GM23338 (cell line): ENCODE results near the gene FAM81A. TPM values are rescaled to one million over a fixed set of nuclear protein-coding genes. Genes with fewer than 3 reads are reported as not detected.

Source experiments
- ATAC-seq: fragments of 200-7000 bp; cut with Tn5 transposase; 3 replicates; pipeline ENCODE4 v1.9.1; 2020
- DNase-seq: peaks from one replicate; pipeline ENCODE4 v3.0.0-alpha.2; 2015; ENCODE audit warnings: low spot score
- H2AFZ ChIP-seq: fragments of 200-600 bp; sonication (generic); 2 replicates; pipeline ENCODE4 v1.8.0; 2016; ENCODE audit warnings: antibody characterized with exemption, mild to moderate bottlenecking, moderate library complexity
- H3F3A ChIP-seq: fragments of 200-600 bp; sonication (generic); replicated peaks from 2 replicates; pipeline ENCODE4 v1.8.0; 2017; ENCODE audit warnings: antibody characterized with exemption, mixed run types, low read depth
- H3K27ac ChIP-seq: fragments of 200-600 bp; sonication (generic); 2 replicates; pipeline ENCODE4 v1.6.1; 2016; ENCODE audit warnings: low read depth
- H3K27me3 ChIP-seq: fragments of 200-600 bp; sonication (generic); 2 replicates; pipeline ENCODE4 v1.8.0; 2016; ENCODE audit warnings: mild to moderate bottlenecking, mixed run types, moderate library complexity; ENCODE audit not compliant: insufficient read depth
- H3K36me3 ChIP-seq: fragments of 200-600 bp; sonication (generic); 2 replicates; pipeline ENCODE4 v1.8.0; 2016; ENCODE audit warnings: mild to moderate bottlenecking; ENCODE audit not compliant: insufficient read depth
- H3K4me1 ChIP-seq: fragments of 200-600 bp; sonication (generic); 2 replicates; pipeline ENCODE4 v1.8.0; 2016; ENCODE audit warnings: mild to moderate bottlenecking, moderate library complexity; ENCODE audit not compliant: insufficient read depth
- H3K4me2 ChIP-seq: fragments of 200-600 bp; sonication (generic); 2 replicates; pipeline ENCODE4 v1.7.1; 2017; ENCODE audit warnings: mixed run types
- H3K4me3 ChIP-seq: fragments of 200-600 bp; sonication (generic); 2 replicates; pipeline ENCODE4 v1.6.1; 2016; ENCODE audit warnings: mixed run types
- H3K79me2 ChIP-seq: fragments of 200-600 bp; sonication (generic); replicated peaks from 2 replicates; pipeline ENCODE4 v1.8.0; 2017; ENCODE audit warnings: mild to moderate bottlenecking; ENCODE audit not compliant: insufficient read depth
- H3K9me2 ChIP-seq: fragments of 200-600 bp; sonication (generic); 2 replicates; pipeline ENCODE4 v1.8.0; 2017; ENCODE audit not compliant: insufficient read depth
- H4K20me1 ChIP-seq: fragments of 200-600 bp; sonication (generic); replicated peaks from 2 replicates; pipeline ENCODE4 v1.8.0; 2017; ENCODE audit warnings: mild to moderate bottlenecking; ENCODE audit not compliant: insufficient read depth
- H3K27ac Mint-ChIP-seq: 2 replicates; pipeline ENCODE4 v1.8.0; 2020; ENCODE audit warnings: inconsistent platforms, mild to moderate bottlenecking, moderate library complexity, mixed read lengths
- H3K27me3 Mint-ChIP-seq: 3 replicates; pipeline ENCODE4 v1.8.0; 2022; ENCODE audit warnings: low read depth, mild to moderate bottlenecking, moderate library complexity, mixed read lengths, inconsistent platforms; ENCODE audit not compliant: insufficient read depth, poor library complexity
- H3K36me3 Mint-ChIP-seq: 3 replicates; pipeline ENCODE4 v1.8.0; 2021; ENCODE audit warnings: low read depth, mild to moderate bottlenecking, inconsistent platforms, moderate library complexity, mixed read lengths
- H3K4me1 Mint-ChIP-seq: 3 replicates; pipeline ENCODE4 v1.8.0; 2020; ENCODE audit warnings: mild to moderate bottlenecking, inconsistent platforms, mixed read lengths
- H3K4me3 Mint-ChIP-seq: 3 replicates; pipeline ENCODE4 v1.8.0; 2021; ENCODE audit warnings: moderate library complexity, mild to moderate bottlenecking, inconsistent platforms, mixed read lengths
- H3K9me3 Mint-ChIP-seq: 3 replicates; pipeline ENCODE4 v1.8.0; 2020; ENCODE audit warnings: moderate library complexity, mild to moderate bottlenecking, inconsistent platforms, mixed read lengths
- CREB1 ChIP-seq: fragments of 250-450 bp; sonication (Bioruptor Pico); IDR thresholded peaks from 2 replicates; pipeline ENCODE4 v1.5.0; 2020; ENCODE audit warnings: low read depth, mild to moderate bottlenecking, moderate library complexity
- ETS1 ChIP-seq: IDR thresholded peaks from 2 replicates; pipeline ENCODE4 v1.6.1; 2016; ENCODE audit warnings: antibody characterized with exemption
- EZH2 ChIP-seq: fragments of 200-600 bp; sonication (generic); IDR thresholded peaks from one replicate; pipeline ENCODE4 v1.8.0; 2017; ENCODE audit warnings: antibody characterized with exemption, mild to moderate bottlenecking, low read depth; ENCODE audit not compliant: unreplicated experiment
- EZH2phosphoT487 ChIP-seq: fragments of 200-600 bp; sonication (generic); IDR thresholded peaks from one replicate; pipeline ENCODE4 v1.8.1; 2018; ENCODE audit warnings: antibody characterized with exemption; ENCODE audit not compliant: unreplicated experiment
- JUNB ChIP-seq: IDR thresholded peaks from one replicate; pipeline ENCODE4 v1.6.1; 2016; ENCODE audit warnings: antibody characterized with exemption; ENCODE audit not compliant: unreplicated experiment
- NANOG ChIP-seq: IDR thresholded peaks from 2 replicates; pipeline ENCODE4 v1.6.1; 2016; ENCODE audit warnings: antibody characterized with exemption, borderline replicate concordance
- POLR2AphosphoS5 ChIP-seq: IDR thresholded peaks from 2 replicates; pipeline ENCODE4 v1.6.1; 2016; ENCODE audit warnings: antibody characterized with exemption, low read depth
- REST ChIP-seq: IDR thresholded peaks from one replicate; pipeline ENCODE4 v1.6.1; 2018; ENCODE audit warnings: antibody characterized with exemption; ENCODE audit not compliant: unreplicated experiment
- STAT1 ChIP-seq: IDR thresholded peaks from one replicate; pipeline ENCODE4 v1.6.1; 2016; ENCODE audit warnings: antibody characterized with exemption; ENCODE audit not compliant: unreplicated experiment
- ZNF114 ChIP-seq: fragments of 250-450 bp; sonication (Bioruptor Pico); IDR thresholded peaks from 2 replicates; pipeline ENCODE4 v1.5.0; 2020; ENCODE audit warnings: mild to moderate bottlenecking, moderate library complexity
- ZNF331 ChIP-seq: fragments of 250-450 bp; sonication (Bioruptor Pico); IDR thresholded peaks from 2 replicates; pipeline ENCODE4 v1.5.0; 2020; ENCODE audit warnings: low read depth, mild to moderate bottlenecking, moderate library complexity
- ZNF462 ChIP-seq: fragments of 250-450 bp; sonication (Bioruptor Pico); IDR thresholded peaks from 2 replicates; pipeline ENCODE4 v1.5.0; 2020; ENCODE audit warnings: mild to moderate bottlenecking, moderate library complexity
- polyA plus RNA-seq: library from polyadenylated mRNA; unstranded; fragments of >200 nt; fragmentation: Nextera tagmentation; extraction: Ambion mirVana; gene quantifications from 2 replicates; pipeline ENCODE4 v1.2.1, GENCODE V29; 2016
- total RNA-seq: library from RNA; depleted of rRNA; stranded (reverse); fragments of >200 nt; shearing (Covaris generic); gene quantifications from 2 replicates; pipeline ENCODE4 v1.2.3, GENCODE V29; 2014
- TF ChIP-seq, protein P1 (sequence below), 2 experiments: fragments of 200-600 bp in 1 of 2; sonication (generic) in 1 of 2; conservative IDR thresholded peaks; 2 replicates each; pipeline versions ENCODE4 v1.5.1 to v1.6.1; 2016 to 2017; ENCODE audit warnings: antibody characterized with exemption in 2 of 2, low read depth in 2 of 2, mild to moderate bottlenecking in 2 of 2, moderate library complexity in 1 of 2

Gene FAM81A
- total and polyA plus RNA-seq, 2 experiments from 2014 or later, result 0.73 to 4.1 TPM

GRCh38 chr15:59524331-59524731, 86.3 kb downstream of the FAM81A start:
- ATAC-seq (no peak), DNase-seq (no peak)
- H4K20me1 ChIP-seq, result no peaks in the 10 kb centered on the region
- no peaks in the 10 kb centered on the region for H3K4me1 ChIP-seq
- no peak overlapping the region for H3K27ac ChIP-seq
- H3K4me3 ChIP-seq, result no peak overlapping the region
- no peaks in the 10 kb centered on the region for H3K36me3 ChIP-seq
- no peaks in the 10 kb centered on the region for H3K27me3 ChIP-seq
- H3K4me2 ChIP-seq, result no peak overlapping the region
- no peaks in the 10 kb centered on the region for H3K36me3 Mint-ChIP-seq
- no peak overlapping the region for H3K27ac Mint-ChIP-seq
- no peaks in the 10 kb centered on the region for H3K27me3 Mint-ChIP-seq
- TF ChIP-seq ZNF331 (CRISPR knock-in tag) (no peak), JUNB (no peak), ZNF462 (CRISPR knock-in tag) (no peak), POLR2AphosphoS5 (no peak), CREB1 (no peak), EZH2 (no peak), EZH2phosphoT487 (no peak), NANOG (no peak), REST (no peak), ZNF114 (no peak), ETS1 (no peak), STAT1 (no peak)
- TF ChIP-seq, protein P1, sequence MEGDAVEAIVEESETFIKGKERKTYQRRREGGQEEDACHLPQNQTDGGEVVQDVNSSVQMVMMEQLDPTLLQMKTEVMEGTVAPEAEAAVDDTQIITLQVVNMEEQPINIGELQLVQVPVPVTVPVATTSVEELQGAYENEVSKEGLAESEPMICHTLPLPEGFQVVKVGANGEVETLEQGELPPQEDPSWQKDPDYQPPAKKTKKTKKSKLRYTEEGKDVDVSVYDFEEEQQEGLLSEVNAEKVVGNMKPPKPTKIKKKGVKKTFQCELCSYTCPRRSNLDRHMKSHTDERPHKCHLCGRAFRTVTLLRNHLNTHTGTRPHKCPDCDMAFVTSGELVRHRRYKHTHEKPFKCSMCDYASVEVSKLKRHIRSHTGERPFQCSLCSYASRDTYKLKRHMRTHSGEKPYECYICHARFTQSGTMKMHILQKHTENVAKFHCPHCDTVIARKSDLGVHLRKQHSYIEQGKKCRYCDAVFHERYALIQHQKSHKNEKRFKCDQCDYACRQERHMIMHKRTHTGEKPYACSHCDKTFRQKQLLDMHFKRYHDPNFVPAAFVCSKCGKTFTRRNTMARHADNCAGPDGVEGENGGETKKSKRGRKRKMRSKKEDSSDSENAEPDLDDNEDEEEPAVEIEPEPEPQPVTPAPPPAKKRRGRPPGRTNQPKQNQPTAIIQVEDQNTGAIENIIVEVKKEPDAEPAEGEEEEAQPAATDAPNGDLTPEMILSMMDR (conservative IDR thresholded peaks at IDR 0.05; ENCODE audit: low read depth in 2 of 2), result no peak
- peaks cover 3% of the 10 kb centered on the region; the same call in 2 of the 3 replicates for H3K4me1 Mint-ChIP-seq
- no peak overlapping the region for H3K4me3 Mint-ChIP-seq
- H3F3A ChIP-seq, result no peaks in the 10 kb centered on the region
- H3K9me2 ChIP-seq, result no peaks in the 10 kb centered on the region
- no peaks in the 10 kb centered on the region for H3K9me3 Mint-ChIP-seq
- H2AFZ ChIP-seq, result no peak overlapping the region
- no peaks in the 10 kb centered on the region for H3K79me2 ChIP-seq
